HG03196 (cell line): ENCODE measurements around the gene ARAP3.
"Not testable (repeated sequence)": the region's sequence is repeated elsewhere in the genome, so short reads cannot be mapped to it uniquely, and the experiment has no call there.

Experiments used
- ATAC-seq: cut with Tn5 transposase; IDR thresholded peaks from one replicate; pipeline ENCODE4 v1.9.1; 2021; ENCODE audit not compliant: unreplicated experiment

ARAP3 gene

GRCh38 chr5:141618804-141619554 lies 63.1 kb downstream of the ARAP3 start, which contains the start of gene DIAPH1:
Gene DIAPH1 (minus strand): TSS chr5:141619000. CDS start chr5:141618914, 86 bp downstream.
- ATAC-seq, result peak; percentile 75

GRCh38 chr5:141618030-141618803 lies 63.8 kb downstream of the ARAP3 start:
- ATAC-seq, result peak; percentile 19

- no peak for ATAC-seq
These were observed 64.4 kb downstream of the ARAP3 start for GRCh38 chr5:141617682-141618029.

- no peak for ATAC-seq
These were observed 64.9 kb downstream of the ARAP3 start for GRCh38 chr5:141617128-141617527.

- no peak for ATAC-seq
These were observed 65.9 kb downstream of the ARAP3 start for GRCh38 chr5:141615991-141616720.

GRCh38 chr5:141613344-141613743 lies 68.7 kb downstream of the ARAP3 start:
- no peak for ATAC-seq

GRCh38 chr5:141611289-141611688 lies 70.7 kb downstream of the ARAP3 start:
- ATAC-seq, result no peak

GRCh38 chr5:141609921-141610320 lies 72.1 kb downstream of the ARAP3 start:
- ATAC-seq, result not testable (repeated sequence)

GRCh38 chr5:141609044-141609443 lies 73.0 kb downstream of the ARAP3 start:
- ATAC-seq, result no peak

- ATAC-seq, result no peak
These were observed 73.5 kb downstream of the ARAP3 start for GRCh38 chr5:141608557-141608956.

GRCh38 chr5:141608046-141608445 lies 74.0 kb downstream of the ARAP3 start:
- ATAC-seq, result no peak

- ATAC-seq, result peak; percentile 92
These were observed 76.3 kb downstream of the ARAP3 start for GRCh38 chr5:141605523-141606277.

GRCh38 chr5:141603923-141604717 lies 77.9 kb downstream of the ARAP3 start:
- ATAC-seq, result no peak
